Naive B cell (primary cell): ENCODE results near the gene DNAH17. TPM values are rescaled to one million over a fixed set of nuclear protein-coding genes. Genes with fewer than 3 reads are reported as not detected.

ENCODE experiments used
- ATAC-seq, 2 donors: fragments of 150-1000 bp; cut with Tn5 transposase; 2 replicates each; pipeline ENCODE4 v1.10.0; 2021; ENCODE audit warnings: low read depth in 2 of 2, mild to moderate bottlenecking in 2 of 2, moderate library complexity in 2 of 2
- DNase-seq: peaks from one replicate; pipeline ENCODE4 v3.0.0; 2022
- H3K27ac Mint-ChIP-seq, 6 donors: one replicate each; pipeline ENCODE4 v1.8.0; 2020 to 2022; ENCODE audit warnings: mild to moderate bottlenecking in 6 of 6, mixed read lengths in 6 of 6, moderate library complexity in 5 of 6, inconsistent platforms in 2 of 6
- H3K27me3 Mint-ChIP-seq, 3 donors: one replicate each; pipeline ENCODE4 v1.8.0; 2021 to 2022; ENCODE audit warnings: mixed read lengths in 3 of 3, mild to moderate bottlenecking in 1 of 3
- H3K36me3 Mint-ChIP-seq, 2 donors: one replicate each; pipeline ENCODE4 v1.8.0; 2020 to 2022; ENCODE audit warnings: mixed read lengths in 2 of 2, inconsistent platforms in 1 of 2, mild to moderate bottlenecking in 1 of 2
- H3K4me1 Mint-ChIP-seq, 3 donors: one replicate each; pipeline ENCODE4 v1.8.0; 2020 to 2022; ENCODE audit warnings: mixed read lengths in 3 of 3, inconsistent platforms in 1 of 3, mild to moderate bottlenecking in 1 of 3, moderate library complexity in 1 of 3
- H3K4me3 Mint-ChIP-seq, 8 donors: one replicate each; pipeline ENCODE4 v1.8.0; 2020 to 2022; ENCODE audit warnings: mild to moderate bottlenecking in 8 of 8, mixed read lengths in 8 of 8, moderate library complexity in 8 of 8, inconsistent platforms in 2 of 8
- H3K9me3 Mint-ChIP-seq, 7 donors: one replicate each; pipeline ENCODE4 v1.8.0; 2020 to 2022; ENCODE audit warnings: mixed read lengths in 7 of 7, mild to moderate bottlenecking in 5 of 7, inconsistent platforms in 2 of 7, moderate library complexity in 1 of 7
- polyA plus RNA-seq, 6 donors: library from polyadenylated mRNA; unstranded; fragments of 300-500 nt; fragmentation: Illumina TruSeq; gene quantifications; one replicate each; pipeline ENCODE4 v1.2.3, GENCODE V29; 2021; ENCODE audit warnings: low read depth in 6 of 6

Gene DNAH17
- polyA plus RNA-seq, 6 donors from 2014 or later: 0.09 to 0.95 (median 0.13) TPM; not detected in 3

DNA sequence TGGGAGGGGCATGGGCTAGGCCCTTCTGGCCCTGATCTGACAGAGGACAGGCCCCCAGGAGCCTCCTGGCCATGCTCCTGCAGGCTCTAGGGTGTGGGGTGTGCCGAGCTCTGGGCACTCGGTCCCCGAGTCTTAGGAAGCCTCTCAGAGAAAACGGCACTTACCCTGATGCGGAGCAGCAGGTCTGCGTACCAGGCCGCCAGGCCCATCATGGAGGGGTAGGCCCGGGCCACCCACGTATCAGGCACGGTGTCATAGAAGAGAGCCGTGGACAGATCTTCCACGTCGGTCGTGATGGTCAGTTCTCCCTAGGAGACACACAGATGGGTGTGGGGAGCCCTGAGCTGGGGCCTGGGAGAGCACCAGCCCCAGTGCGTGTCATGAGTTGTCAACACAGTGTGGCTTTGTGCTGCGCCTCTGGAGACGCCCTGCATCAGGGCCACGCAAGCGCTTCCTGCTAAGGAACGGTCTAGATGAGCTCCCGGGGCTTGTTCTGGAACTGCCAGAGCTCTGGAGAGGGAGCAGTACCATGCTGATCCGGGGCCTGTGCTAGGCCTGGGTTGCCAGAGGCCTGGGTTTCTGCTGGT lies 150.8 kb downstream of the DNAH17 start:
- Mint-ChIP-seq H3K4me3 (no peak overlapping the region), H3K27me3 (no peaks in the 10 kb centered on the region), H3K27ac (no peak overlapping the region), H3K9me3 (no peaks in the 10 kb centered on the region), H3K36me3 (peaks cover 0 to 9% of the 10 kb centered on the region in 2 donors), H3K4me1 (peaks cover 0 to 5% (median 3%) of the 10 kb centered on the region in 3 donors)
- DNase-seq: no peak
- ATAC-seq: no peak

DNA sequence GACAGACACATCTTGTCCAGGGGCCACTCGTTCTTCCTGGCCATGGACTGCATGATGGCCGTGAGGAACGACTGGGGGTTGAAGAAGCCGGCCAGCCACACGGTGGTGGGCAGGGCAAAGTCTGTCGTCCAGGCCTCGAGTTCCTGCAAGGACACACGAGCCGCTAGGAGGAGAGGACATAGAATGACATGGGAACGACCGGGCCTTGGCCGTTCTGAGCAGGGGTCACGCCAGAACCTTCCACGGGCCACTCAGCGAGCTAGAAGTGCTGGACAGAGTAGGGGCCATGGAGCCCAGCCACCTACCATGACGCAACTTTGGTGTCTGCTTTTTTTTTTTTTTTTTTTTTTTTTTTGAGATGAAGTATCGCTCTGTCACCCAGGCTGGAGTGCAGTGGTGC lies 151.8 kb downstream of the DNAH17 start:
- Mint-ChIP-seq H3K36me3 (peaks cover 0 to 9% of the 10 kb centered on the region in 2 donors), H3K27me3 (no peaks in the 10 kb centered on the region), H3K27ac (no peak overlapping the region), H3K9me3 (no peaks in the 10 kb centered on the region), H3K4me3 (no peak overlapping the region), H3K4me1 (peaks cover 0 to 7% (median 3%) of the 10 kb centered on the region in 3 donors)
- ATAC-seq: no peak
- no peak for DNase-seq

DNA sequence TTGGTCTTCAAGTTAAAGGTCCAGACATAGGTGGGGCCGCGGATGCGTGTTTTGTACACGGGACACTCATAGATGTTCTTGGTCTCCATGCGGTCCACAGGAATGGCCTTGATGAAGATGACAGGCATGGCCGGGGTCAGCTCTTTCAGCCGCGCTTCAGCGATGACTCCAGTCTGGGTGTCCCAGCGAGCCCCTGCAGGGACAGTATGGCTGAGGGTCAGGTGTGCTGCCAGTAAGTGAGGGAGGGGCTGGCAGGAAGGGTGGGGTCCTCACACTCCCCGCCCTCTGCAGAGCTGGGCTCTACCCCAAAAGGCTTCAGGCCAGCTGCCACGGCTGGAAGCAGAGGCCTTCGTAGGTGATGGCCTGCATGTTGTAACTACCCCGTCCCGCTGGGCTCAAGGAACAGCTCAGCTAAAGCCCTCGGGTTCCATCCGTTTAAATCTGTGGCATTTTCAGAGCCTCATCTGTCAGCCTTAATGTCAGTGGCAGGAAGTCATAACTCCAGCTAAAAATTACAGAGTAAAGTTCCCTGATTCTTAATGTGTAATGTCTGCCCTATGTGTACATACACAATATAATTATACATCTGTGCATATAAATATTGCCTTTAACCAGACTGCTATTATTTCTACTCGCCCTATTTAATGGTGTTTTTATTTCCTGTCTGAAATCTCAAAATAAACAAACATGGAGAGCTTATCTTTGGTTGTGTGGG lies 153.1 kb downstream of the DNAH17 start:
- H3K4me1 Mint-ChIP-seq: peaks cover 0 to 10% (median 3%) of the 10 kb centered on the region in 3 donors
- no peaks in the 10 kb centered on the region for H3K9me3 Mint-ChIP-seq
- H3K27ac Mint-ChIP-seq: peak overlapping the region in 1 of 6 donors; percentile 38
- no peak overlapping the region for H3K4me3 Mint-ChIP-seq
- H3K36me3 Mint-ChIP-seq: no peaks in the 10 kb centered on the region
- no peaks in the 10 kb centered on the region for H3K27me3 Mint-ChIP-seq
- no peak for ATAC-seq
- DNase-seq: no peak

DNA sequence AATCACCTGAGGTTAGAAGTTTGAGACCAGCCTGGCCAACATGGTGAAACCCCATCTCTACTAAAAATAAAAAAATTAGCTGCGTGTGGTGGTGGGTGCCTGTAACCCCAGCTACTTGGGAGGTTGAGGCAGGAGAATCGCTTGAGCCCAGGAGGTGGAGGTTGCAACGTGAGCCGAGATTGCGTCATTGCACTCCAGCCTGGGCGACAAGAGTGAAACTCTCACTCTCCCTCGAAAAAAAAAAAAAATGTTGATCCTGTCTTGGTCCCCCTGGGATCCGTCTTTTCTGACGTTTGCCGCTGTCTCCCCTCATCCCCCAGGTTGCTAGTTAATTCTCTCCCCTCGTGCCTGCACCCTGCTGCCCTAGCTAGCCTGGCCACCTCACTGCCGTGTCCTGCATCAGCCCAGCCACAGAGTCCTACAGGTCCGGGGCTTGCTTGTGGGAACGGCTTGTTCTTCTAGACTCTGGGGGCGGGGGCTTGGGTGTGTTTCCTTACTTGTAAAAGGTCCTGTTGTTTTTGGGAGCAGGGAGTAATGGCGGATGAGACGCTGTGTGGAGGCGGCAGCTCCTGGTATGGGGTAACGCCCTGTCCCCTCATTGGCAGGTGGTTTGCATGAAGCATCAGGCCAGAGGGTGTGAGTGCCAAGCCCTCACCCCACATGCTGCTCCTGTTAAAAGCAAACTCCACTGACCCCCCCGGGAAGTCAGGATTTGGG lies 154.2 kb downstream of the DNAH17 start:
- DNase-seq (no peak), ATAC-seq (no peak)
- H3K36me3 Mint-ChIP-seq: no peaks in the 10 kb centered on the region
- no peaks in the 10 kb centered on the region for H3K9me3 Mint-ChIP-seq
- peak overlapping the region in 1 of 8 donors; percentile 68 for H3K4me3 Mint-ChIP-seq
- no peaks in the 10 kb centered on the region for H3K27me3 Mint-ChIP-seq
- H3K27ac Mint-ChIP-seq: no peak overlapping the region
- H3K4me1 Mint-ChIP-seq: peaks cover 0 to 10% (median 3%) of the 10 kb centered on the region in 3 donors

DNA sequence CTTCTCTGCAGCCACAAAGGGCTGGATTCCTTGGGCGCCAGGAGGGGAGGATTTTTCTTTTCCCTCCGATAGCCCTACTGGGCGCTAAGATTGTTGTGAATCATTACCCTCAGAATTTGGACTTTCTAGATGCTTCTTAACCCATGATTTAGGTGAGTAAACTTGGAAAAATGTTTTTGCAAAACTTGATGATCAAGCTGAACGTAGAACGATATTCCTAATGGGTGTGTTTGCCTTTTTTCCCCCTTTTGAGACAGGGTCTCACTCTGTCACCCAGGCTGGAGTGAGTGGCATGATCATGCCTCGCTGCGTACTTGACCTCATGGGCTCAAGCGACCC lies 155.0 kb downstream of the DNAH17 start:
- H3K4me3 Mint-ChIP-seq: no peak overlapping the region
- ATAC-seq (no peak), DNase-seq (no peak)
- no peaks in the 10 kb centered on the region for H3K36me3 Mint-ChIP-seq
- H3K9me3 Mint-ChIP-seq: no peaks in the 10 kb centered on the region
- H3K27ac Mint-ChIP-seq: no peak overlapping the region
- peaks cover 0 to 15% (median 3%) of the 10 kb centered on the region in 3 donors for H3K4me1 Mint-ChIP-seq
- H3K27me3 Mint-ChIP-seq: no peaks in the 10 kb centered on the region

DNA sequence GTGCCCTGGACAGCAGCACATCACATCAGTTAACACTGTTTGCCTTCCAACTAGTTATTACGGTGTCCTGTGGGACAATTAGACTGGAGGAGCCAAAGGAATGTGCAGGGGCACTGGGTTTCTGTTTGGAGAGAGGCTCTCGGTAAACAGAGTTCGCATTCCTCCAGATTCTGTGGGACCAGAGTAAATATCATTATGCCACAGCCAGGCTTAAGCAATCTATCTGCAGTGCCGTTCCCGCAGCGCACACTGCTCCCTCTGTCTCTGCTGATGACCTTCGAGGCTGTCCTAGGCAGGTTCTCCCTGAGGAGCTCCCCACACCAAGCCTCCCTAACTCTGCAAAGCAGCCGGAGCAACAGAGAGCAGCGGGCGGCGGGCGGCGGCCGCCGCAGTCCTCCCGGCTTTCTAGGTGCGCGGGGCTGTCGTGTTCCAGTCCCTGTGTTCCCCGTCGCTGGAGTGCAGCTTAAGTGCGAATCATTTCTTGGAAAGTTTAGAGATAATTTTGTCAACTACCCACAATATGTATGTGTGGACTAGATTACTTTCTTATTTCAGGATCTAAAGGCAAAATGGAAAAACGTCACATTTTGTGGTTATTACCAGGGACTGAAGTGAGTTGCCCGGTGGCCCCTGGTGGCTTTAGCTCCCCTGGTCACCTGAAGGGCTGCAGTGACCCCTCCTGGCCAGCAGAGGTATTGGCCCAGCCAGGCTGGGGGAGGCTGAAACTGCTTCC lies 155.5 kb downstream of the DNAH17 start:
- Mint-ChIP-seq H3K27ac (no peak overlapping the region), H3K36me3 (no peaks in the 10 kb centered on the region), H3K4me1 (peaks cover 0 to 20% (median 3%) of the 10 kb centered on the region in 3 donors)

DNA sequence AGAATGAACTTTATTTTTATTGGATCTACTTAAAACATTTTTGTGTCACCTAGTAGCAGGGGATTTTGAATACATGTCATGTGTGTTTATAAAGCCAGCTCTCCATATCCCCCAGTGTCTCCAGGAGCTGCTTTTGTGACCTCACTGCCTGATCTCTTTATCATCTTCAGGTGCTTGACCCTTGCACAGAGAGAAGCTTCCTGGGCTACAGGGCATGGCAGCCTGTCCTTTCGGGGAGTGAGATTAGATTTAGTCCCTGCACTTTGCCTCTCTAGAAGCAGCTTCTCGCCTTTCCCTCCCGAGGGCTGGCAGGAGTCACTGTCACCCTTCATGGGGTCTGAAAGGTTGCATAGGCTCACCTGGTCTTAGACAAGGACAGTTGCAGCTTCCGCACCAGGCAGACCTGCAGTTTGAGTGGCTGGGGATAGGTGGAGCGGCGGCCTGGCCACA lies 156.1 kb downstream of the DNAH17 start:
- no peak for DNase-seq
- no peaks in the 10 kb centered on the region for H3K9me3 Mint-ChIP-seq
- no peak overlapping the region for H3K27ac Mint-ChIP-seq
- ATAC-seq: no peak
- peaks cover 0 to 23% (median 3%) of the 10 kb centered on the region in 3 donors for H3K4me1 Mint-ChIP-seq
- no peaks in the 10 kb centered on the region for H3K27me3 Mint-ChIP-seq
- H3K4me3 Mint-ChIP-seq: no peak overlapping the region
- no peaks in the 10 kb centered on the region for H3K36me3 Mint-ChIP-seq

More for the DNA sequence above, 155.5 kb downstream of the DNAH17 start:
- H3K27me3 Mint-ChIP-seq: no peaks in the 10 kb centered on the region
- H3K9me3 Mint-ChIP-seq: no peaks in the 10 kb centered on the region
- H3K4me3 Mint-ChIP-seq: no peak overlapping the region
- ATAC-seq (peak; percentile 74 to 81), DNase-seq (peak; percentile 63)

DNA sequence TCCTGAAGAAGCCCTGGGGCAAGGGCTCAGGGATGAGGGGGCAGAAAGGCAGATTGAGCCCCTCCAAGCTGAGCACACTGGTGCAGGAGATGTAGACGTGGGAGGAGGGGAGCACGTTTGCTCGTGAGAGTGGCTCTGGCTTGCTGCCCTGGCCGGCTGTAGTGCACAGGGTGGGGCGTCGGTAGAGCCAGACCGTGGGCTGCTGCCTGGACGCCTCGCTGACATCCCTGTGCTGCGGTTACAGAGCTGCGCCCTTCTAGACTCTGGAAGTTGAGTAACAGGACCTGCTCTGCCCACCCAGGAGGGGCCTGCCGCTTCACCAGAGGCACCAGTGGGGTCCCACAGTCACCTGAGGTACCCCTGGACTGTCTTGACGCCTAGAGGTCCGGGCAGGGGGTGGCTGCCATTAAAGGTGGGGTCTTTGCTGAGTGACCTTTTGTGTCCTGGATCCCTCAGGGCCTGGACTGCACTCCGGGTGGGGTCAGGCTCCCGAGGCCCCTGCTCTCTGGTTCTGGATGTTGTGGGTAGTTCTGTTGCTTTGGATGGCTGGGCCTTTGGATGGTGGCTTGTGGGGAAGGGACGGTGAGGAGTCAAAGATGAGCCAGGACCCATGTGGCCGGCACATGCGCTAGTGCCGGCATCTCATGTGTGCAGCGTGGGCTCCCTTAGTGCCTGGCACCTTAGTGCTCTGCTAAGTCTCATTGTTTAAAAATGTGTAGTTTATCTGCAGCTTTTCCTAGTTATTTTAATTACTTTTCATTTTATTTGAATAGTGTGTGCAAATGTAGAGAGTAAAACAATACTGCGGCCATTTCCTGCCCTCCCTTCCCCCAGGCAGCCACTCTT lies 157.0 kb downstream of the DNAH17 start:
- Mint-ChIP-seq H3K9me3 (no peaks in the 10 kb centered on the region), H3K4me3 (no peak overlapping the region), H3K4me1 (peaks cover 0 to 23% (median 3%) of the 10 kb centered on the region in 3 donors), H3K27ac (peak overlapping the region in 2 of 6 donors; percentile 35 to 84), H3K36me3 (no peaks in the 10 kb centered on the region), H3K27me3 (no peaks in the 10 kb centered on the region)
- ATAC-seq (no peak), DNase-seq (no peak)

DNA sequence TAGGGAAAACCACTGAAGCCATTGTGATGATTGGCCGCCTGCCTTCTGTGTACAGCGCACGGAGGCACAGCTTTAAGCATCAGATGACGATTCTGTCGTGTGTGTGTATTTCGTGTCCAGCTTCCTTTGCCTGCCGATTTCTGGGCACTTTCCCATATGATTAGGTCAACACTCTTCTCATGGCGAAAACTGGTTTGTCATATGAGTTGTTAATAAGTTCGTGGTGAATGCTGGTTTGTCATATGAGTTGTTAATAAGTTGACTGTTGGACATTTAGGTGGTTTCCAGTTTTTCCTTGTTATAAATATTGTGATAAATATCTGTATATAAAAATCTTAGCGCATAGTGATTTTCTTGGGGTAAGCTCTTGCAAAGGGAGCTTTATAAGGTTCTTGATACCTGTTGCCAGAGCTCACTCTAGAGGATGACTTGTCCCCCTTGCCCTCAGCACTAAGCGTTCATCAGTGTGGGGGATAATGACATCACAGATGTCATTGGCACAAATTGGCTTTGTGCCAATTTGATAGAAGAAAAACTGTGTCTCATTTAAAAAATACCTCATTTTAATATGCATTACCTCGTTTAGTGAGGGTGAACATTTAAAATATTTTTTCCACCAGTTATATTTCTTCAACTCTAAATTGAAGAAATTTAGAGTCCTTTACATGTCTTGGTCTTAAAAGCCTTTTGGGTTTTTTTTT lies 158.7 kb downstream of the DNAH17 start:
- Mint-ChIP-seq H3K36me3 (no peaks in the 10 kb centered on the region), H3K4me1 (peaks cover 1 to 29% (median 8%) of the 10 kb centered on the region in 3 donors), H3K27ac (no peak overlapping the region), H3K4me3 (no peak overlapping the region), H3K27me3 (no peaks in the 10 kb centered on the region), H3K9me3 (no peaks in the 10 kb centered on the region)
- no peak for DNase-seq
- ATAC-seq: no peak

DNA sequence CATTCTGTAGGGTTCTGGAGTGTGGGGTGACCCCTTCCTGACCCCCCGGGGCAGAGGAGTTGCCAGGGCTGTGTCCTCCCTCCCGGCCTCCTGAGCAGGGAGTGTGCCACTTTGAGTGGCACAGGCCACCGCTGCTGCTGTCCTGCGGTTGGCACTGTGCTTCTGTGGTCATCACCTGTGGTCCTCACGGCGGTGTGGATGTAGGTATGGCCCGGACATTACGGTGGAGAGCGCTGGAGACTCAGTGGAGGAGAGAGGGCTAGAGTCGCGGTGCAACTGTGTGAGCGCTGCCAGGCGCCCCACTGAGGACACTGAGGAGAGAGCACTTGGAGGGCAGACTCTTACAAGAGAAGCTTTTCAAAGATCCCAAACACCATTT lies 159.7 kb downstream of the DNAH17 start:
- H3K9me3 Mint-ChIP-seq: no peaks in the 10 kb centered on the region
- H3K4me3 Mint-ChIP-seq: no peak overlapping the region
- H3K27me3 Mint-ChIP-seq: no peaks in the 10 kb centered on the region
- peak overlapping the region in 1 of 6 donors; percentile 33 for H3K27ac Mint-ChIP-seq
- no peaks in the 10 kb centered on the region for H3K36me3 Mint-ChIP-seq
- peaks cover 9 to 36% (median 18%) of the 10 kb centered on the region in 3 donors for H3K4me1 Mint-ChIP-seq
- no peak for ATAC-seq
- no peak for DNase-seq

DNA sequence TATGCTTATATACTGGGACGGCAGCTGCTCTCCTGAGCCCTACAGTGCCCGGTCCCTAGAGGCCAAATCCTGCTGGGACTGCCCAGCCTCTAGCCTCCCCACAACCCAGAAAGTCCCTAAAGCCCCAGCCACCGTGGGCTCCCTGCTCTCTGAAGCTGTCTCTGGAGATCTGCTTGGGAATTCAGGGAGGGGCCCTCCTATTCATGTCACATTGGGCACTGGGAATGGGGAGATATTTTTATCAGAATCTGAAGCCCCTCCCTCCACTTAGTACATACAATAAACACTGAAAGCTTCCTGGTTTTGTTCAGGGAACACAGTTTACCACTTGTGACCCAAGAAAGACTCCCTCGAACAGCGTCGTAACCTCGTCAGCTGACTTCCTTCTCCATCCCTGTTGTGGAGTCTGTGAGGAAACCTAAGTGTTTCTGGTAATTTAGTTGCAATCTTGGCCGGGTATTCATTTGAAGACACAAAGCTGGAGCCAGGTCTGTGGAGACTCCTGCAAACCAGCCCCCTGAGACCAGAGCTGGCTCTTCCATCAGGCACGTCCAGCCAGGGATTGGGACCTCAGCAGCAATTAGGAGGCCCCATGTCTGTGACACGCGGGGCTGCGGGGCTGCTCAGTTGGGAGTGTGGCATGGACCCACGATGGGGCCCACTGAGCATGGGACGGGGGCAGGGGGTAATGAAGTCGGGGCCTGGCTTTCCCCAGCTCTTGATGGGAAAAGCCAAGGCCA lies 160.2 kb downstream of the DNAH17 start:
- H3K4me1 Mint-ChIP-seq: peaks cover 14 to 33% (median 18%) of the 10 kb centered on the region in 3 donors
- peak overlapping the region in 1 of 8 donors; percentile 1 for H3K4me3 Mint-ChIP-seq
- H3K9me3 Mint-ChIP-seq: no peaks in the 10 kb centered on the region
- peak overlapping the region in 2 of 6 donors; percentile 26 to 80 for H3K27ac Mint-ChIP-seq
- no peaks in the 10 kb centered on the region for H3K27me3 Mint-ChIP-seq
- H3K36me3 Mint-ChIP-seq: no peaks in the 10 kb centered on the region
- ATAC-seq (no peak), DNase-seq (no peak)
